Mammary epithelial cell (primary cell): ENCODE results near the gene PDZD7.

Experiments
- EZH2 ChIP-seq: IDR thresholded peaks from 2 replicates; pipeline ENCODE4 v1.6.1; 2012; ENCODE audit warnings: low read length, inconsistent platforms, borderline replicate concordance
- TF ChIP-seq, protein P1 (sequence below), 2 donors: IDR thresholded peaks in 1 of 2; conservative IDR thresholded peaks in 1 of 2; 2 replicates each; pipeline ENCODE4 v1.5.1; 2011 to 2012; ENCODE audit warnings: inconsistent platforms in 2 of 2, low read length in 2 of 2, mild to moderate bottlenecking in 2 of 2, control low read depth in 1 of 2, low read depth in 1 of 2; ENCODE audit not compliant: insufficient read depth in 1 of 2; ENCODE audit errors: extremely low read depth in 1 of 2

DNA sequence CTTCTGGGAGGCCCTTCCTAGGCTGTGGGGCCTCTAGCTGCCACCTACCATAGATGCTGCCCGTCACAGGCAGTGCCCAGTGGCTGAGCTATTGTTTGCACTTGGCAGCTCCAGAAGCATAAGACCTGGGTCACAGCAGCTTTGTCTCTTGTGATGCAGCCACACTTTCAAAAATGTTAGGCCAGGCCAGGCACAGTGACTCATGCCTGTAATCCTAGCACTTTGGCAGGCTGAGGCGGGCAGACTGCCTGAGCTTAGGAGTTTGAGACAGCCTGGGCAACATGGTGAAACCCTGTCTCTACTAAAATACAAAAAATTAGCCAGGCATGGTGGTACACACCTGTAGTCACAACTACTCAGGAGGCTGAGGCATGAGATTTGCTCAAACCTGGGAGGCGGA lies 21.4 kb upstream of the PDZD7 start:
- TF ChIP-seq EZH2 = no peak
- TF ChIP-seq, protein P1, sequence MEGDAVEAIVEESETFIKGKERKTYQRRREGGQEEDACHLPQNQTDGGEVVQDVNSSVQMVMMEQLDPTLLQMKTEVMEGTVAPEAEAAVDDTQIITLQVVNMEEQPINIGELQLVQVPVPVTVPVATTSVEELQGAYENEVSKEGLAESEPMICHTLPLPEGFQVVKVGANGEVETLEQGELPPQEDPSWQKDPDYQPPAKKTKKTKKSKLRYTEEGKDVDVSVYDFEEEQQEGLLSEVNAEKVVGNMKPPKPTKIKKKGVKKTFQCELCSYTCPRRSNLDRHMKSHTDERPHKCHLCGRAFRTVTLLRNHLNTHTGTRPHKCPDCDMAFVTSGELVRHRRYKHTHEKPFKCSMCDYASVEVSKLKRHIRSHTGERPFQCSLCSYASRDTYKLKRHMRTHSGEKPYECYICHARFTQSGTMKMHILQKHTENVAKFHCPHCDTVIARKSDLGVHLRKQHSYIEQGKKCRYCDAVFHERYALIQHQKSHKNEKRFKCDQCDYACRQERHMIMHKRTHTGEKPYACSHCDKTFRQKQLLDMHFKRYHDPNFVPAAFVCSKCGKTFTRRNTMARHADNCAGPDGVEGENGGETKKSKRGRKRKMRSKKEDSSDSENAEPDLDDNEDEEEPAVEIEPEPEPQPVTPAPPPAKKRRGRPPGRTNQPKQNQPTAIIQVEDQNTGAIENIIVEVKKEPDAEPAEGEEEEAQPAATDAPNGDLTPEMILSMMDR (conservative IDR thresholded peaks at IDR 0.05 in 1 of 2, IDR thresholded peaks at IDR 0.05 in 1 of 2; ENCODE audit: extremely low read depth in 1 of 2, insufficient read depth in 1 of 2, low read depth in 1 of 2, low read length in 2 of 2) = no peak
